Activated CD8-positive, alpha-beta memory T cell treated with anti-CD3 and anti-CD28 coated beads, Interleukin-2, amount 50 U/mL, for 24 hours (primary cell): ENCODE data around the gene ZNHIT6.

Experiments
- DNase-seq: peaks from one replicate; pipeline ENCODE4 v3.0.0-alpha.2; 2020; ENCODE audit errors: extremely low read depth

ZNHIT6 gene

GRCh38 chr1:85617633-85618100 lies 90.6 kb downstream of the ZNHIT6 start:
- DNase-seq: no peak

- no peak for DNase-seq
These were observed 91.5 kb downstream of the ZNHIT6 start for GRCh38 chr1:85616736-85617135.

GRCh38 chr1:85616364-85616705 lies 91.9 kb downstream of the ZNHIT6 start:
- no peak for DNase-seq

GRCh38 chr1:85615586-85616363 lies 92.5 kb downstream of the ZNHIT6 start:
- DNase-seq: no peak

GRCh38 chr1:85612704-85613361 lies 95.4 kb downstream of the ZNHIT6 start:
- DNase-seq: no peak

- DNase-seq: no peak
These were observed 96.4 kb downstream of the ZNHIT6 start for GRCh38 chr1:85611856-85612255.

GRCh38 chr1:85611425-85611824 lies 96.8 kb downstream of the ZNHIT6 start:
- DNase-seq: no peak

- no peak for DNase-seq
These were observed 98.3 kb downstream of the ZNHIT6 start for GRCh38 chr1:85609976-85610375.

- no peak for DNase-seq
These were observed 99.4 kb downstream of the ZNHIT6 start for GRCh38 chr1:85608851-85609250.

- no peak for DNase-seq
These were observed 100.3 kb downstream of the ZNHIT6 start for GRCh38 chr1:85607921-85608265.

GRCh38 chr1:85607126-85607920 lies 100.9 kb downstream of the ZNHIT6 start:
- no peak for DNase-seq

GRCh38 chr1:85606414-85606800 lies 101.8 kb downstream of the ZNHIT6 start:
- no peak for DNase-seq

GRCh38 chr1:85605484-85606413 lies 102.5 kb downstream of the ZNHIT6 start:
- DNase-seq: no peak

- DNase-seq: no peak
These were observed 103.8 kb downstream of the ZNHIT6 start for GRCh38 chr1:85604298-85604997.

GRCh38 chr1:85603086-85603880 lies 105.0 kb downstream of the ZNHIT6 start:
- no peak for DNase-seq

GRCh38 chr1:85602571-85602970 lies 105.7 kb downstream of the ZNHIT6 start:
- no peak for DNase-seq

GRCh38 chr1:85601901-85602300 lies 106.3 kb downstream of the ZNHIT6 start:
- no peak for DNase-seq

- DNase-seq: no peak
These were observed 108.6 kb downstream of the ZNHIT6 start for GRCh38 chr1:85599681-85600080.
